K562 (cell line): ENCODE data around the gene RIPOR1. TPM values are rescaled to one million over a fixed set of nuclear protein-coding genes. Genes with fewer than 3 reads are reported as not detected.

Source experiments
- ATF3 ChIP-seq, 2 experiments: fragments of 450-650 bp in 1 of 2; sonication (generic) in 1 of 2; formaldehyde crosslinking in 1 of 2; IDR thresholded peaks in 1 of 2; conservative IDR thresholded peaks in 1 of 2; 2 replicates each; pipeline versions ENCODE4 v1.6.1 to v1.8.1; 2016 to 2023; ENCODE audit warnings: mild to moderate bottlenecking in 2 of 2, moderate library complexity in 2 of 2, inconsistent platforms in 1 of 2, missing genetic modification reagents in 1 of 2
- ESRRA ChIP-seq: fragments of 450-650 bp; IDR thresholded peaks from 2 replicates; pipeline ENCODE4 v1.6.1; 2014; ENCODE audit warnings: low read depth, mild to moderate bottlenecking, moderate library complexity, borderline replicate concordance
- GABPA ChIP-seq: fragments of 200-800 bp; sonication (Bioruptor generic); conservative IDR thresholded peaks from 2 replicates; pipeline ENCODE4 v1.6.1; 2016; ENCODE audit warnings: low read depth, missing genetic modification characterization, missing compliant biosample characterization
- GATA2 ChIP-seq: sonication (generic); formaldehyde crosslinking; IDR thresholded peaks from 2 replicates; pipeline ENCODE4 v1.4.0; 2020; ENCODE audit warnings: mild to moderate bottlenecking, missing genetic modification reagents
- HNRNPL ChIP-seq: fragments of 200-400 bp; formaldehyde crosslinking; IDR thresholded peaks from 2 replicates; pipeline ENCODE4 v1.6.1; 2017; ENCODE audit warnings: low read depth, mild to moderate bottlenecking, low read length
- KLF1 ChIP-seq: fragments of 450-650 bp; IDR thresholded peaks from 2 replicates; pipeline ENCODE4 v1.6.1; 2016; ENCODE audit warnings: missing genetic modification characterization, missing compliant biosample characterization
- L3MBTL2 ChIP-seq: fragments of 450-650 bp; IDR thresholded peaks from 2 replicates; pipeline ENCODE4 v1.6.1; 2016; ENCODE audit warnings: mild to moderate bottlenecking, moderate library complexity
- MNT ChIP-seq, 2 experiments: fragments of 450-650 bp; conservative IDR thresholded peaks; 2 replicates each; pipeline ENCODE4 v1.6.1; 2017; ENCODE audit warnings: mild to moderate bottlenecking in 2 of 2, moderate library complexity in 2 of 2
- MYC ChIP-seq, 2 experiments: fragments of 250-450 bp in 1 of 2; sonication (Bioruptor Pico) in 1 of 2; IDR thresholded peaks; 2 replicates each; pipeline versions ENCODE4 v1.5.1 to v1.6.1; 2012 to 2021; ENCODE audit warnings: low read depth in 2 of 2, borderline replicate concordance in 1 of 2, improper control_type of control experiment in 1 of 2, low read length in 1 of 2, mild to moderate bottlenecking in 1 of 2, moderate library complexity in 1 of 2
- NEUROD1 ChIP-seq: fragments of 150-350 bp; IDR thresholded peaks from 2 replicates; pipeline ENCODE4 v1.6.1; 2014; ENCODE audit warnings: borderline replicate concordance, low read length, low read depth; ENCODE audit not compliant: partially characterized antibody
- NR2C2 ChIP-seq, 2 experiments: fragments of 200-800 bp in 1 of 2; sonication (Bioruptor generic) in 1 of 2; sonication (generic) in 1 of 2; formaldehyde crosslinking in 1 of 2; IDR thresholded peaks; 2 replicates each; pipeline versions ENCODE4 v1.6.1 to v1.8.0; 2016 to 2022; ENCODE audit warnings: mild to moderate bottlenecking in 1 of 2, missing compliant biosample characterization in 1 of 2, missing genetic modification characterization in 1 of 2, missing genetic modification reagents in 1 of 2
- POLR2A ChIP-seq: fragments of 450-650 bp; conservative IDR thresholded peaks from 2 replicates; pipeline ENCODE4 v1.6.1; 2016
- PREB ChIP-seq: sonication (generic); formaldehyde crosslinking; IDR thresholded peaks from 2 replicates; pipeline ENCODE4 v1.8.1; 2023; ENCODE audit warnings: mild to moderate bottlenecking, missing genetic modification reagents
- PRMT5 ChIP-seq: sonication (generic); formaldehyde crosslinking; IDR thresholded peaks from 2 replicates; pipeline ENCODE4 v1.5.0; 2020; ENCODE audit warnings: missing genetic modification reagents
- SAP30 ChIP-seq: fragments of 200-600 bp; sonication (generic); IDR thresholded peaks from 2 replicates; pipeline ENCODE4 v1.6.1; 2012; ENCODE audit warnings: borderline replicate concordance, low read depth, mild to moderate bottlenecking, moderate library complexity, low read length, control low read depth, inconsistent platforms; ENCODE audit not compliant: insufficient read depth, poor library complexity, severe bottlenecking
- SMAD4 ChIP-seq: fragments of 250-450 bp; sonication (Bioruptor Pico); conservative IDR thresholded peaks from 2 replicates; pipeline ENCODE4 v1.8.0; 2021; ENCODE audit warnings: inconsistent platforms, mild to moderate bottlenecking, moderate library complexity
- SUPT5H ChIP-seq: fragments of 450-650 bp; IDR thresholded peaks from 2 replicates; pipeline ENCODE4 v1.6.1; 2016
- TBP ChIP-seq: optimal IDR thresholded peaks from 2 replicates; pipeline ENCODE3; 2011; ENCODE audit warnings: low read depth, low read length, improper control_type of control experiment
- polyA plus RNA-seq, 8 experiments: library from polyadenylated mRNA; depleted of rRNA in 4 of 8; stranded (reverse) in 5 of 8; unstranded in 3 of 8; fragments of >200 nt; fragmentation: Nextera tagmentation in 2 of 8; fragmentation: Illumina TruSeq in 1 of 8; extraction: Ambion mirVana in 2 of 8; extraction: Trizol in 1 of 8; gene quantifications; 2 replicates each; pipeline versions ENCODE4 v1.2.1 to v1.2.3, GENCODE V29; 2011 to 2014; ENCODE audit warnings: inconsistent platforms in 1 of 8, missing spikeins in 1 of 8
- total RNA-seq, 7 experiments: library from RNA; depleted of rRNA in 6 of 7; stranded (reverse); fragments of >200 nt in 6 of 7; fragmentation: Illumina TruSeq in 2 of 7; extraction: Trizol in 2 of 7; gene quantifications; 2 replicates each; pipeline versions ENCODE4 v1.2.1 to v1.2.3, GENCODE V29; 2011 to 2021; ENCODE audit warnings: low replicate concordance in 1 of 7
- TF ChIP-seq, protein P1 (sequence below), 2 experiments: fragments of 450-650 bp in 1 of 2; IDR thresholded peaks; 2 replicates each; pipeline ENCODE4 v1.6.1; 2011 to 2017; ENCODE audit warnings: low read depth in 2 of 2, antibody characterized with exemption in 1 of 2, borderline replicate concordance in 1 of 2, low read length in 1 of 2, mild to moderate bottlenecking in 1 of 2, mixed read lengths in 1 of 2; ENCODE audit not compliant: control insufficient read depth in 1 of 2

RIPOR1 gene
- total and polyA plus RNA-seq, 9 of the 15 experiments (the other 6 are each of a cell fraction or from before 2014, with no cell fraction given), result 0.36 to 31.1 (median 3.0) TPM

DNA sequence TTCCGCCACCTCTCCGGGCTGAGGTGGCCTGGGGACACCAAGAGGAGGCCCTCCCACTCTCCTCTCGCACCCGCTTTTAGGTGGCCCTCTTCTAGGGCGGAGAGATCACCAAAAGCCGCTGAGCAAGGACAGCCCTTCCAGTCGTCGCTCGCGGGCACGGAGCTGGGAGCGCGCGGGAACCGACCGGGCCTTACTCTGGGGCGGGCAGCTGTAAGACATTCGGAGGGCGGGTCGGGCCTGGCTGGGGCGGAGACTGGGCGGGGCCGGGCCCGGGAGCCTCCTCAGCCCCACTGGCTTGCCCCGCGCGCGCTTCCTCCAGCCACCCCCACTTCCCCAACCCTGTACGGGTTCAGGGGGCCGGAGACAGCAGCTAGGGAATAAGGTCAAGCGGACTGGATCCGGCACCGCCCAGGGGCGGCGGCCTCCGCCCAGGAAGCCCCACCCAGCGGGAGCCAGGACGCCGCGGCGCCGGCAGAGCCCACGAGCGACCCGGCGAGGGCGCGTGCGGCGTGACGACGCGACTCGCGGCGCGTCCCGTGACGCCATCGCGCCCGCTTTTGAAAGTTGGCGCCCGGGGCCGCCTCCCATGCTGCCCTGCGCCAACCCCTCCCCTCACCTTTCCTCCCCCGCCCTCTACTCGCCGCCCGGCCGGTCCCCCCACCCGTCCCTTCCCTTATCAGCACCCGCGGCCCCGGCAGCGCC is 33.3 kb downstream of the RIPOR1 start (continued):
- TF ChIP-seq SAP30 (peak; percentile 19), TBP (peak; percentile 77), ESRRA (peak; percentile 83), HNRNPL (no peak), NEUROD1 (no peak), SUPT5H (peak; percentile 84), NR2C2 (CRISPR knock-in tag; IDR thresholded peaks at IDR 0.05) (no peak), NR2C2 (tag; IDR thresholded peaks at IDR 0.05) (peak; percentile 96), PRMT5 (no peak), KLF1 (tag) (peak; percentile 74; the same call in 1 of the 2 replicates), GABPA (tag) (peak; percentile 82), POLR2A (peak; percentile 92), MNT (conservative IDR thresholded peaks at IDR 0.05) (peak in 1 of 2 experiments; percentile 75; a peak in 2 of 4 replicates), SMAD4 (CRISPR knock-in tag) (peak; percentile 9; the same call in 1 of the 2 replicates), GATA2 (0 out of 2 replicates have a peak, but pooled peaks have one; percentile 30), MYC (IDR thresholded peaks at IDR 0.05; ENCODE audit: low read depth, low read length) (peak; percentile 92), MYC (CRISPR knock-in tag; IDR thresholded peaks at IDR 0.05; ENCODE audit: borderline replicate concordance, low read depth) (no peak), PREB (CRISPR knock-in tag) (no peak), L3MBTL2 (peak; percentile 74), ATF3 (IDR thresholded peaks at IDR 0.05) (no peak), ATF3 (CRISPR knock-in tag; conservative IDR thresholded peaks at IDR 0.05) (0 out of 2 replicates have a peak, but pooled peaks have one; percentile 51)
- TF ChIP-seq, protein P1, sequence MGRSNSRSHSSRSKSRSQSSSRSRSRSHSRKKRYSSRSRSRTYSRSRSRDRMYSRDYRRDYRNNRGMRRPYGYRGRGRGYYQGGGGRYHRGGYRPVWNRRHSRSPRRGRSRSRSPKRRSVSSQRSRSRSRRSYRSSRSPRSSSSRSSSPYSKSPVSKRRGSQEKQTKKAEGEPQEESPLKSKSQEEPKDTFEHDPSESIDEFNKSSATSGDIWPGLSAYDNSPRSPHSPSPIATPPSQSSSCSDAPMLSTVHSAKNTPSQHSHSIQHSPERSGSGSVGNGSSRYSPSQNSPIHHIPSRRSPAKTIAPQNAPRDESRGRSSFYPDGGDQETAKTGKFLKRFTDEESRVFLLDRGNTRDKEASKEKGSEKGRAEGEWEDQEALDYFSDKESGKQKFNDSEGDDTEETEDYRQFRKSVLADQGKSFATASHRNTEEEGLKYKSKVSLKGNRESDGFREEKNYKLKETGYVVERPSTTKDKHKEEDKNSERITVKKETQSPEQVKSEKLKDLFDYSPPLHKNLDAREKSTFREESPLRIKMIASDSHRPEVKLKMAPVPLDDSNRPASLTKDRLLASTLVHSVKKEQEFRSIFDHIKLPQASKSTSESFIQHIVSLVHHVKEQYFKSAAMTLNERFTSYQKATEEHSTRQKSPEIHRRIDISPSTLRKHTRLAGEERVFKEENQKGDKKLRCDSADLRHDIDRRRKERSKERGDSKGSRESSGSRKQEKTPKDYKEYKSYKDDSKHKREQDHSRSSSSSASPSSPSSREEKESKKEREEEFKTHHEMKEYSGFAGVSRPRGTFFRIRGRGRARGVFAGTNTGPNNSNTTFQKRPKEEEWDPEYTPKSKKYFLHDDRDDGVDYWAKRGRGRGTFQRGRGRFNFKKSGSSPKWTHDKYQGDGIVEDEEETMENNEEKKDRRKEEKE (IDR thresholded peaks at IDR 0.05; ENCODE audit: borderline replicate concordance in 1 of 2, control insufficient read depth in 1 of 2, low read depth in 2 of 2, low read length in 1 of 2), result 0 out of 4 replicates have a peak, but pooled peaks of 1 of the 2 experiments have one; percentile 38
